ENCODE data around the gene CHST5.
"Not testable (repeated sequence)": the region's sequence is repeated elsewhere in the genome, so short reads cannot be mapped to it uniquely, and the experiment has no call there.

CHST5 gene

GRCh38 chr16:75548456-75548855 is 12.5 kb upstream of the CHST5 start:
- DNase-seq: not testable (repeated sequence)

GRCh38 chr16:75546293-75546692 is 10.4 kb upstream of the CHST5 start:
- no peak for DNase-seq

GRCh38 chr16:75545879-75546278 is 10.0 kb upstream of the CHST5 start:
- DNase-seq: not testable (repeated sequence)

GRCh38 chr16:75542462-75542861 is 6.6 kb upstream of the CHST5 start:
- not testable (repeated sequence) for DNase-seq

GRCh38 chr16:75541236-75541635 is 5.3 kb upstream of the CHST5 start:
- DNase-seq: no peak

- not testable (repeated sequence) for DNase-seq
Measured at GRCh38 chr16:75538882-75539565, 3.1 kb upstream of the CHST5 start.

GRCh38 chr16:75537776-75538175 is 1.9 kb upstream of the CHST5 start:
- DNase-seq: no peak

- DNase-seq: no peak
Measured at GRCh38 chr16:75535211-75535843, 581 bp downstream of the CHST5 start.

GRCh38 chr16:75534560-75535205 is 1.2 kb downstream of the CHST5 start:
- no peak for DNase-seq

- no peak for DNase-seq
Measured at GRCh38 chr16:75532791-75533190, 3.1 kb downstream of the CHST5 start.

- DNase-seq: no peak
Measured at GRCh38 chr16:75532142-75532765, 3.7 kb downstream of the CHST5 start.

- no peak for DNase-seq
Measured at GRCh38 chr16:75529959-75530358, 5.9 kb downstream of the CHST5 start.

GRCh38 chr16:75529056-75529905 is 6.6 kb downstream of the CHST5 start:
- DNase-seq: no peak

GRCh38 chr16:75527825-75528299 is 8.0 kb downstream of the CHST5 start:
- DNase-seq: no peak

GRCh38 chr16:75526032-75526790 is 9.7 kb downstream of the CHST5 start:
- DNase-seq: no peak

GRCh38 chr16:75519175-75519574 is 16.7 kb downstream of the CHST5 start:
- no peak for DNase-seq

- not testable (repeated sequence) for DNase-seq
Measured at GRCh38 chr16:75516189-75516966, 19.5 kb downstream of the CHST5 start.

GRCh38 chr16:75514296-75514695 is 21.6 kb downstream of the CHST5 start:
- no peak for DNase-seq

- no peak for DNase-seq
Measured at GRCh38 chr16:75506574-75506973, 29.3 kb downstream of the CHST5 start.

- DNase-seq: no peak
Measured at GRCh38 chr16:75506107-75506506, 29.8 kb downstream of the CHST5 start.

GRCh38 chr16:75503801-75504200 is 32.1 kb downstream of the CHST5 start:
- no peak for DNase-seq

All from retina (tissue), 1 donor.